GM13976 (cell line): Measurements from ENCODE around the gene WNT4.

ENCODE experiments used
- DNase-seq: peaks from one replicate; pipeline ENCODE4 v3.0.0; 2012; ENCODE audit warnings: low spot score
- in situ Hi-C: fragments of 300-500 bp; cut with MboI; formaldehyde crosslinking; loops from one replicate; pipeline ENCODE4 v1.12.0; 2022; ENCODE audit warnings: low sequenced_read_pairs, mixed read lengths, inconsistent platforms; ENCODE audit not compliant: unreplicated experiment
- TF ChIP-seq, protein P1 (sequence below): IDR thresholded peaks from 2 replicates; pipeline ENCODE4 v1.5.1; 2012; ENCODE audit warnings: borderline replicate concordance, mild to moderate bottlenecking; ENCODE audit not compliant: insufficient read depth; ENCODE audit errors: extremely low read depth, missing control alignments, control extremely low read depth

WNT4 gene

DNA sequence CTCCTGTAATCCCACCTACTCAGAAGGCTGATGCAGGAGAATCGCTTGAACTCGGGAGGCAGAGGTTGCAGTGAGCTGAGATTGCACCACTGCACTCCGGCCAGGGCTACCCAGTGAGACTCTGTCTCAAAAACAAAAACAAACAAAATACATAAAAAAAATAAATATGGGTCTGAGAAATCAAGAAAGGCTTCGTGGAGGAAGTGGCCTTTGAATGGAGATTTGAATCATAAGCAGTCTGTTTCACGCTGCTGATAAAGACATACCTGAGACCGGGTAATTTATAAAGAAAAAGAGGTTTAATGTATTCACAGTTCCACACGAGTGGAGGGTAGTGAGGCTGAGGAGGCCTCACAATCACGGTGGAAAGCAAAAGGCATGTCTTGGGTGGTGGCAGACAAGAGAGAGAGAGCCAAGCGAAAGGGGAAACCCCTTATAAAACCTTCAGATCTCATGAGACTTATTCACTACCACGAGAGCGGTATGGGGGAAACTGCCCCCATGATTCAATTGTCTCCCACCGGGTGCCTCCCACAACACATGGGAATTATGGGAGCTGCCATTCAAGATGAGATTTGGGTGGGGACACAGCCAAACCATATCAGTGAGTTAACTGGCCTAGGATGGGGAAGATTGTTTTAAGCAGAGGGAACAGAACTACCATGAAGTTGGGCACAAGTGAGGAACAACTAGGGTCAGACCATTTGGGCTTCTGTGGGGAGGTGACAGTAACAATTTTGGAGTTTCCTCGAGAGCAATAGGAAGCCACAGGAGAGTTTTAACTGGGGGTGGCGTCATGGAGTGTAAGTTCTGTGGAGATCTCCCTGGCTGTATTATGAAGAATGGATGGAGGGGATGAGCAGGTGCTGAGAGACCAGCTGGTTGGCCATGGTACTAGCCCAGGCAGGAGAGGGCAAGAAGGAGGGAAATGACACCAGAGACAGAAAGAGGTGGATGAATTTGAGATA is 22.2 kb upstream of the WNT4 start:
- no peak for DNase-seq
- in situ Hi-C loops = no loop called here
- TF ChIP-seq, protein P1, sequence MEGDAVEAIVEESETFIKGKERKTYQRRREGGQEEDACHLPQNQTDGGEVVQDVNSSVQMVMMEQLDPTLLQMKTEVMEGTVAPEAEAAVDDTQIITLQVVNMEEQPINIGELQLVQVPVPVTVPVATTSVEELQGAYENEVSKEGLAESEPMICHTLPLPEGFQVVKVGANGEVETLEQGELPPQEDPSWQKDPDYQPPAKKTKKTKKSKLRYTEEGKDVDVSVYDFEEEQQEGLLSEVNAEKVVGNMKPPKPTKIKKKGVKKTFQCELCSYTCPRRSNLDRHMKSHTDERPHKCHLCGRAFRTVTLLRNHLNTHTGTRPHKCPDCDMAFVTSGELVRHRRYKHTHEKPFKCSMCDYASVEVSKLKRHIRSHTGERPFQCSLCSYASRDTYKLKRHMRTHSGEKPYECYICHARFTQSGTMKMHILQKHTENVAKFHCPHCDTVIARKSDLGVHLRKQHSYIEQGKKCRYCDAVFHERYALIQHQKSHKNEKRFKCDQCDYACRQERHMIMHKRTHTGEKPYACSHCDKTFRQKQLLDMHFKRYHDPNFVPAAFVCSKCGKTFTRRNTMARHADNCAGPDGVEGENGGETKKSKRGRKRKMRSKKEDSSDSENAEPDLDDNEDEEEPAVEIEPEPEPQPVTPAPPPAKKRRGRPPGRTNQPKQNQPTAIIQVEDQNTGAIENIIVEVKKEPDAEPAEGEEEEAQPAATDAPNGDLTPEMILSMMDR = no peak

DNA sequence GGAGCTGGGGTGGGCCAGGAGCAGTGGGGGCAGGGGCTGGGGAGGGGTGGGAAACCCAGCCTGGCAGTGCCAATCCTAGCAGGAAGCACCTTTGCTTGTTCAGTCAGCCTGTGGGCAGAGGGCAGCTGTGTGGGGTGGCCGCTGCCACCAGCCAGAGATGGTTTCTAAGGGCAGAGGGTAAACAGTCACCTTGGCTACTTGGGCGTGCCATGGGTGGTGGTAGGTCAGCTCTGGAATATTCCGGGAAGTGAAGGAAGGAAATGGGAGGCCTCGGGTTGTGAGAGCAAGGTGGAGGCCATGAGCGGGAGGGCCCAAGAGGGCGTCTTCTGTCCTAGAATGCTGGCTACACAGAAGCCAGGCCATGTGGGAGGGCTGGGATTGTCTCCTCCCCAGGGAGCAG is 20.7 kb upstream of the WNT4 start:
- TF ChIP-seq, protein P1 = no peak
- DNase-seq = no peak
- in situ Hi-C loops = no loop called here

DNA sequence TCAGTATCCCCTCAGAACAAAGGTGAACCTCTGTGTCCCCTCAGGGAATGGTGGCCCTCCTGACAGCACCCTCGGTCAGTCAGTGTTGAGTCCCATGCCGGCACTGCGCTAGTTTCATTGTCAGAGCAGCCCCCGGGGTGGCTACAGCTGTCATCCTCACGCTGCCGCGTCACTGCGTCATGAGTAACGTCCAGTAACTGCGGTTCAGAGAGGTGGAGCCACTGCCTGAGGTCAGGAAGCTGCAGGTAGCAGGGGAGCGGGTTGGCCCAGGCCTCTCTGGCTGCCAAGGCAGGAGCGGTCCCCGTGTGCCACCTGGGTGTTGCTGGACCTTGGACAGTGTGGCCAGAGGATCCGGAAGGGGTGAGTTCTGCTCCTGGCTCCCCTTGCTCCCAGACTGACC is 20.2 kb upstream of the WNT4 start:
- DNase-seq = no peak
- TF ChIP-seq, protein P1 = no peak
- in situ Hi-C loops = no loop called here

DNA sequence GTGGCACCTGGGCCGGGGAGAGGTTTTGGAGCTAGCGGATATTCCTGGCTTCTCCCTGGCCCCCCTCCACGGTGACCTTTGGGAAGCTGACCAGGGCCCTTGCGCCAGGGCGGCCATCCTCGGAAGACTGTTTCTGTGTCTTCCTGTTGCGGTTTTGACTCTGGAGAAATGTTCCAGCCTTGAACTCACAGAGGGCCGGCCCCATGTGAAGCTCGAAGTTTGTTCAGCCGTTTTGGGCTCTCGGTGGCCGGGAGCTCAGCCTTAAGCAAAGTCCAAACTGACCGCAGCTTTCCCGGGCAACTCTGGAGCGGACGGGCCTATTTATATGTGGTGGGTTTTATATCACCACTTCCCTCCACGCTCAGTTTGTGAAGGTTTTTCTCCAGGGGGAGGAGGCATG is 17.0 kb upstream of the WNT4 start:
- TF ChIP-seq, protein P1 = no peak
- in situ Hi-C loops = no loop called here
- DNase-seq = no peak

DNA sequence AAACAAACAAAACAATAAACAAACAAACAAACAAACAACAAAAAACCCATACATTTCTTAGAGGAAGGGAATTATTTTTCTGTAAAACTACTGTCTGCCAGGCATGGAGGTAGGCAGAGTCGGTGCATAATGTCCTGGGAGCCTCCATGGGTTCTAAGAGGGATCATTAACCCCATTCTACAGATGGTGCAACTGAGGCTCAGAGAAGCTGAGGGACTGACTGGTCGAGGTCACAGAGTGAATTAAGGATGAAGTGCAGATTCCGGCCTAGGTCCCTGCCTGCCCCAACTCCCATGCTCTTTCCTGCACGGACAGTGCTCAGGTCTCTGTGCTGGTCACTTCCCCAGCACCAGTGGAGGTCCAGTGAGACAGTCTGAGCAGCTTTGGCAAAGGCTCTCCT is 15.8 kb upstream of the WNT4 start:
- in situ Hi-C loops = no loop called here
- TF ChIP-seq, protein P1 = no peak
- DNase-seq = no peak

DNA sequence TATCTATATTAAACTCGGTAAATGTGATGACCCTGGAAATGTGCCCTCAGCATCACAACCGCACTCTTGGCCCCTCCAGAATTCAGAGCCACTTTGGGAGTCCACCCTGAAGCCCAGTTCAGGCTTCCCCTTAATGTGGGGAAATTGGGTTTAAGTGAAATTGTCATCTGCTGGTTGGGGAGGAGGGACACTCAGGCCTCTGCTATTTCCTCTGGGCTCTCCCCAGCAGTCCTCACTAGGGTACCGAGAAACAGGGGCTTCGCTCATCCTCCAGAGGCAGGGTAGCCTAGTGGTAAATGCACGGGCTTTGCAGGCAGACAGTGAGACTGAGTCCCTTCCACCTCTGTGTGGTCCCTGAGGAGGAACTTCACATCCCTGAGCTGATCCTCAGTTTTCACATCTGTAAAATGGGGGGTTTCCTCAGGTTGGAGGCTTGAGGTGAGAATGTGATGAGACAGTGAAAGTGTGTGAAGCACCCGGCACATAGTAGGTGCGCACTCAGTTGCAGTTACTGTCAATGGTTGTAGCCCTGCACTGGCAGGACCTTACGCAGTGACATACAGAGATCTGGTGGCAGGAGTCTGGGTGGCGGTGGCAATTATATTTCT is 14.6 kb upstream of the WNT4 start:
- in situ Hi-C loops = no loop called here
- no peak for DNase-seq
- TF ChIP-seq, protein P1 = no peak
